Mononuclear cell (primary cell): ENCODE measurements around the gene DGKI. TPM values are rescaled to one million over a fixed set of nuclear protein-coding genes. Genes with fewer than 3 reads are reported as not detected.

Experiments used
- H3K27me3 ChIP-seq: 2 replicates; pipeline ENCODE4 v1.6.0; 2011; ENCODE audit warnings: low read length, control low read depth; ENCODE audit not compliant: insufficient read depth
- H3K4me1 ChIP-seq: 2 replicates; pipeline ENCODE4 v1.5.1; 2011; ENCODE audit warnings: mild to moderate bottlenecking, low read length, control low read depth; ENCODE audit not compliant: insufficient read depth
- H3K4me3 ChIP-seq: 2 replicates; pipeline ENCODE4 v1.5.1; 2011; ENCODE audit warnings: mild to moderate bottlenecking, low read length, moderate library complexity
- H3K9me3 ChIP-seq: 2 replicates; pipeline ENCODE4 v1.5.1; 2011; ENCODE audit warnings: low read depth, mild to moderate bottlenecking, control low read depth, low read length
- total RNA-seq: library from RNA; depleted of rRNA; stranded (reverse); fragments of >200 nt; gene quantifications from one replicate; pipeline ENCODE4 v1.2.3, GENCODE V29; 2012

Gene DGKI
- total RNA-seq, 1 donor, result 0.21 TPM

GRCh38 chr7:137519181-137519691 is 327.5 kb downstream of the DGKI start:
- H3K9me3 ChIP-seq, result no peaks in the 10 kb centered on the region
- no peaks in the 10 kb centered on the region for H3K4me1 ChIP-seq
- no peaks in the 10 kb centered on the region for H3K27me3 ChIP-seq
- no peak overlapping the region for H3K4me3 ChIP-seq

- no peaks in the 10 kb centered on the region for H3K4me1 ChIP-seq
- H3K9me3 ChIP-seq, result no peaks in the 10 kb centered on the region
- no peaks in the 10 kb centered on the region for H3K27me3 ChIP-seq
- H3K4me3 ChIP-seq, result no peak overlapping the region
Observed at GRCh38 chr7:137513091-137513490, 333.7 kb downstream of the DGKI start.

DNA sequence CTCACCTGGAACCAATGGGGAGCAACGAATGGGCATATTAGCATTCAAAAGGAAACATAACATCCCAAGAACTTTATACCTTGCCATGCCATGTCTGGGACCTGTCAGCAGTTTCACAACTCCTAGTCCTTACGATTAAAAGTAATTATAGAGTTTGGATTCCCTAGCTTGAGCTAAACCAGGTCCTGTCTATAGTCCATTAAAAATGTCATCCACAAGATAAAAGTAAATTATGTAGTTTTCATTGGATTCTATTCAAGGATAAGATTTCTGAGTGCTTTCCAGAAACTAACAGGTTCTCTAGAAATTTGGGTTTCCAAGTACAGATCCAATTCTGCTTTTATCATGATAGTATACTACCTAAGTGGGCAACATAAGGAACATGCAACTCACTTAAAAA is 339.7 kb downstream of the DGKI start:
- Histone ChIP-seq H3K27me3 (no peaks in the 10 kb centered on the region), H3K4me1 (no peaks in the 10 kb centered on the region), H3K9me3 (no peaks in the 10 kb centered on the region), H3K4me3 (no peak overlapping the region)

GRCh38 chr7:137506031-137506430 is 340.7 kb downstream of the DGKI start:
- no peaks in the 10 kb centered on the region for H3K27me3 ChIP-seq
- no peak overlapping the region for H3K4me3 ChIP-seq
- no peaks in the 10 kb centered on the region for H3K9me3 ChIP-seq
- no peaks in the 10 kb centered on the region for H3K4me1 ChIP-seq

DNA sequence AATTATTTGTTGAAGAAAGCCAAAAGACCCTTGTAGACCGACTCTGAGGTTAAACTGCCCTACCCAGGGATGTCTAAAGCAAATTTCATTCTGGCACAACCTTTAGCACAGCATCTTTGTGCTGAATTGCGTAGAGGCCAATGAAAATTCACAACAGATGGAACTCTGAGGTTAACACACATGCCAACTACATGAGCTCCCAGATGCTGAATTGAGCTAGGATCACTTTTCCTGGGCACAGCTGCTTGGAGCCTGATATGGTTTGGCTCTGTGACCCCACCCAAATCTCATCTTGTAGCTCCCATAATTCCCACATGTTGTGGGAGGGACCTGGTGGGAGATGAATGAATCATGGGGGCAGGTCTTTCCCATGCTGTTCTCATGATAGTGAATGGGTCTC is 345.2 kb downstream of the DGKI start:
- no peaks in the 10 kb centered on the region for H3K9me3 ChIP-seq
- no peaks in the 10 kb centered on the region for H3K4me1 ChIP-seq
- no peaks in the 10 kb centered on the region for H3K27me3 ChIP-seq
- no peak overlapping the region for H3K4me3 ChIP-seq

GRCh38 chr7:137492889-137493288 is 353.9 kb downstream of the DGKI start:
- Histone ChIP-seq H3K4me3 (no peak overlapping the region), H3K27me3 (no peaks in the 10 kb centered on the region), H3K4me1 (no peaks in the 10 kb centered on the region), H3K9me3 (no peaks in the 10 kb centered on the region)

- H3K4me3 ChIP-seq, result no peak overlapping the region
- no peaks in the 10 kb centered on the region for H3K9me3 ChIP-seq
- H3K27me3 ChIP-seq, result no peaks in the 10 kb centered on the region
- no peaks in the 10 kb centered on the region for H3K4me1 ChIP-seq
Observed at GRCh38 chr7:137489880-137490279, 356.9 kb downstream of the DGKI start.

DNA sequence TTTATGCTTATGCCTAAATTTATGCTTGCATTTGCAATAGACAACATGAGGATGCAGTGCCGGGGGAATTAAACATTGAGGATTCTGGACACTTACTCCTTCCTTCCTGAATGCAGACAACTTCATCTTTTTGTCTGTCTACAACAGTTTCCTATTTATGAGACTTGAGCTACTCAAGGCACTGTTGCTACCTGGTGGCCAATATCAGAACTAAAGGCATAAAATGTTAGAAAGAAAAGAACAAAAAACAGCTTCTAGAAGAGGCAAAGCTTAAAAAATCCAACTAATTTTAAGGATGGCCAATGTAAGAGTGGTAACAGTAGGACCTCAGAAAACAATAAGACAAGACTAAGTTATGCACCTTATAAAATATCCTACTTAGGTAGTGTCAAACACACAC is 358.7 kb downstream of the DGKI start:
- no peaks in the 10 kb centered on the region for H3K27me3 ChIP-seq
- no peaks in the 10 kb centered on the region for H3K9me3 ChIP-seq
- H3K4me1 ChIP-seq, result no peaks in the 10 kb centered on the region
- no peak overlapping the region for H3K4me3 ChIP-seq

- Histone ChIP-seq H3K27me3 (no peaks in the 10 kb centered on the region), H3K9me3 (no peaks in the 10 kb centered on the region), H3K4me1 (no peaks in the 10 kb centered on the region), H3K4me3 (no peak overlapping the region)
Observed at GRCh38 chr7:137485818-137486217, 361.0 kb downstream of the DGKI start.

DNA sequence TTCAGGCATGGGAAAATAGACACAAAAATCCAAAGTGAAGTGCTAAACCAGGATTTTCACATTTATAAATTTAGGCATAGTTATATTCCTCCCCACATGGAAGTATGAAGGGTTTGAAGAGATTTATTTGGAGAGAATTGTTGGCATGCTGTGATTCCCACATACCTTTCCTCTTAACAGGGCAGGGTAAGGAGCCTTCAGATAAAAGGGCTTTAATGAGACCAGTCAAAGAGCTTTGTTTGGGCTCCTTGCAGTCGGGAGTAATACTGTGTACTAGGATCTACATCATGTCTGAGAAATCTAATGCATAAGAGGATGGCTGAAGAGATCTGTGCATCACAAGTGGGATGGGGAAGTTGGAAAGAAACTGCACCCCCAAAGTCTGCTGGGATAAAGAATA is 362.4 kb downstream of the DGKI start:
- no peak overlapping the region for H3K4me3 ChIP-seq
- H3K4me1 ChIP-seq, result no peaks in the 10 kb centered on the region
- no peaks in the 10 kb centered on the region for H3K9me3 ChIP-seq
- H3K27me3 ChIP-seq, result no peaks in the 10 kb centered on the region

DNA sequence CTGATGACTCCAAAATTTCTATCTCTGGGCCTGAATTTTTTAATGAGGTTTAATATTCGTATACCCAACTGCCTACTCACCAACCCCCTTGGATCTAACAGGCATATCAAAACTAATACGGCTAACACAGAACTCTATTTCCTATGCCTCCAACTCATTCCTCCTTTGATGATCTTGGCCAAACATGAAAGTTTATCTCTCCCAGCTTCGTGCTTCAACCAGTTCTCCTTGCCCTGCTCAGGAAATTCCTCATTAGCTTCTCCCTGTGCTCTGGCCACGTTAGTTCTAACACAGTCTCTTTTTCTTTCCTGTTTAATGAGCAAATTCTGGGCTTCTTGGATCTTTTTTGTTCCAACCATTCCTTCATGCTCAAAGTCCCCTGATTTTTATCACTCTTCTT is 364.3 kb downstream of the DGKI start:
- H3K9me3 ChIP-seq, result no peaks in the 10 kb centered on the region
- H3K27me3 ChIP-seq, result no peaks in the 10 kb centered on the region
- H3K4me1 ChIP-seq, result no peaks in the 10 kb centered on the region
- no peak overlapping the region for H3K4me3 ChIP-seq

DNA sequence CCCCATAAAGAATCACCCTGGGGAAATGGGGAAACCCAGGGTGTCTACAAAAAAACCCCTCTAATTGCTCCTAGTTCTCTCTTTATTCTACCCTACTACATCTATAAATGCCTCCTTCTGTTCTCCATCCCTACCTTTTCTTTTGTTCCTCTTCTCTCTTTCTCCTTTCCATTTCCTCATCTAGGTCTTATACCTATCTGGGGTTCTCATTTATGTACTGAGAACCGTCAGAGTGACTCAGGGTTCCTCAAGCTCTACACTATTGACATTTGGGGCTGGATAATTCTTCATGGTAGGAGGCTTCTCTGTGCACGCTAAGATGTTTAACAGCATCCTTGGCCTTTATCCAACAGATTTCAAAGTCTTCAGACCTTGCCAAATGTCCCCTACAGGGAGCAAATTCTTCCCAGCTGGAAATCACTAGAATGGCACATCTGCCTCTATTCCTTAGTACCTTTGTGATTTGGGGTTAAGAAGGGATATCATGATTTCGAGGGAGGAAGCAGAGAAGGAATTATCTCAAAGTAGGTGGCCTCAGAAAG is 365.9 kb downstream of the DGKI start:
- Histone ChIP-seq H3K9me3 (no peaks in the 10 kb centered on the region), H3K4me3 (no peak overlapping the region), H3K27me3 (no peaks in the 10 kb centered on the region), H3K4me1 (no peaks in the 10 kb centered on the region)

- Histone ChIP-seq H3K9me3 (no peaks in the 10 kb centered on the region), H3K4me1 (no peaks in the 10 kb centered on the region), H3K27me3 (no peaks in the 10 kb centered on the region), H3K4me3 (no peak overlapping the region)
Observed at GRCh38 chr7:137480401-137480800, 366.4 kb downstream of the DGKI start.

DNA sequence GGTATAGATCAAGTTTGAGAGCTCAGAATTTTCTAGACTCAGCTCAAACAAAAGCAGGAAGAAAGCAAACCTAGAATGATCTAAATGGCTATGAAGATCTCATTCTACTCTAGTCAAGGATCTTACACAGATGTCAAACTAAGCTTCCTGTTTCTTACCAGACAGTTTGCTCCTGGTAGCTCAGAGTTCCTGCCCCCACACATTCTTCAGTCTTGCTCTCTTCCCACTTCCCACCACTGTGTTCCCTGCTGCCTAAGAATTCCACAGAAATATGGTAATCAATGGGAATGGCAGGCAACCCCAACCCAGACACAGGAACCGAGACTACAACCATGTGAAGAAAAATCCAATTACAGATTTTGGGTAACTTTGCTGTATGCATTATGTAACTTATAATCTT is 369.8 kb downstream of the DGKI start:
- Histone ChIP-seq H3K9me3 (no peaks in the 10 kb centered on the region), H3K4me1 (no peaks in the 10 kb centered on the region), H3K4me3 (no peak overlapping the region), H3K27me3 (no peaks in the 10 kb centered on the region)

- Histone ChIP-seq H3K27me3 (no peaks in the 10 kb centered on the region), H3K9me3 (no peaks in the 10 kb centered on the region), H3K4me1 (no peaks in the 10 kb centered on the region), H3K4me3 (no peak overlapping the region)
Observed at GRCh38 chr7:137475966-137476365, 370.8 kb downstream of the DGKI start.

DNA sequence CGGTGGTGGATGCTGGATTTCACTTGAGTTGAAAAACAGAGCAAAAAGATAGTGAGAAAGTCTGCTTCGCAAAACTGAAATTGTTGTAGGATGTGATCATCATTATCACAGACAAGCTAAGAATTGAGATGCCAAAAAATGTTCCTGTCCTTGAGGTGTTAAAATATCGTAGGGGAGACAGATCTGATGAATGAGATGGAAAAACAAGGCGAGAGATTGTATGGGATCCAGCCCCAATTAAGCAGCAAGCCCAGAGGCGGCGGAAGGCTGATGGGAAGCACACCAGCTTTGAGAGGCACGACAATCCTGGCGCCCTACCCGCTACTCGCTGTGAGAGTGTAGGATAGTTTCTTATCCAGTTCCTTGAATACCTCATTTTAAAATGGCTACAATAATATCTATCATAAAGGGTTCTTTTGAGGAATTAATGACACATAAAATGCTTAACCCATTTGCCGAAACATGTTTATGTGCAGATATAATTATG is 372.2 kb downstream of the DGKI start:
- H3K9me3 ChIP-seq, result no peaks in the 10 kb centered on the region

More for the DNA sequence above, 372.2 kb downstream of the DGKI start:
- Histone ChIP-seq H3K4me3 (no peak overlapping the region), H3K4me1 (no peaks in the 10 kb centered on the region), H3K27me3 (no peaks in the 10 kb centered on the region)
